Right atrium auricular region (tissue), 2 donors: ENCODE data around the gene HOXB9. TPM values are rescaled to one million over a fixed set of nuclear protein-coding genes. Genes with fewer than 3 reads are reported as not detected.
A peak's percentile ranks its signal among the peaks of the same experiment; 100 is the strongest.

Experiments used
- DNase-seq: peaks from one replicate; pipeline ENCODE4 v3.0.0-alpha.2; 2019; ENCODE audit warnings: low spot score
- H3K27ac ChIP-seq, 2 donors: fragments of 200-600 bp; sonication (generic); 1 replicate in 1 of 2; 2 replicates in 1 of 2; pipeline ENCODE4 v1.5.1; 2016 to 2019
- H3K27me3 ChIP-seq, 2 donors: fragments of 200-600 bp; sonication (generic); one replicate each; pipeline versions ENCODE4 v1.5.1 to v1.6.0; 2017 to 2019
- H3K36me3 ChIP-seq: fragments of 200-600 bp; sonication (generic); one replicate; pipeline ENCODE4 v1.5.1; 2016
- H3K4me1 ChIP-seq, 2 donors: fragments of 200-600 bp; sonication (generic); one replicate each; pipeline versions ENCODE4 v1.5.1 to v1.6.0; 2017 to 2019
- H3K4me3 ChIP-seq, 2 donors: fragments of 200-600 bp; sonication (generic); 1 replicate in 1 of 2; 2 replicates in 1 of 2; pipeline ENCODE4 v1.5.1; 2017 to 2019; ENCODE audit warnings: mild to moderate bottlenecking in 1 of 2, moderate library complexity in 1 of 2
- H3K9me3 ChIP-seq, 2 donors: fragments of 200-600 bp; sonication (generic); one replicate each; pipeline ENCODE4 v1.5.1; 2019
- CTCF ChIP-seq, 2 donors: fragments of 200-600 bp; sonication (generic); IDR thresholded peaks; one replicate each; pipeline ENCODE4 v1.5.1; 2019; ENCODE audit warnings: antibody characterized with exemption in 2 of 2
- total RNA-seq, 2 donors: library from RNA; depleted of rRNA; stranded (reverse); fragments of >200 nt; gene quantifications; one replicate each; pipeline ENCODE4 v1.1.0, GENCODE V29; 2016

Gene HOXB9
- total RNA-seq, 2 donors from 2014 or later, result not detected

GRCh38 chr17:48592057-48592514 lies 34.1 kb downstream of the HOXB9 start:
- TF ChIP-seq CTCF (IDR thresholded peaks at IDR 0.05), result no peak
- peaks cover 0 to 38% of the 10 kb centered on the region in 2 donors for H3K4me1 ChIP-seq
- no peaks in the 10 kb centered on the region for H3K36me3 ChIP-seq
- H3K9me3 ChIP-seq, result no peaks in the 10 kb centered on the region
- peaks cover 37 to 53% of the 10 kb centered on the region in 2 donors for H3K27me3 ChIP-seq
- peak overlapping the region in 1 of 2 donors; percentile 37 for H3K4me3 ChIP-seq
- DNase-seq, result no peak
- no peak overlapping the region for H3K27ac ChIP-seq

DNA sequence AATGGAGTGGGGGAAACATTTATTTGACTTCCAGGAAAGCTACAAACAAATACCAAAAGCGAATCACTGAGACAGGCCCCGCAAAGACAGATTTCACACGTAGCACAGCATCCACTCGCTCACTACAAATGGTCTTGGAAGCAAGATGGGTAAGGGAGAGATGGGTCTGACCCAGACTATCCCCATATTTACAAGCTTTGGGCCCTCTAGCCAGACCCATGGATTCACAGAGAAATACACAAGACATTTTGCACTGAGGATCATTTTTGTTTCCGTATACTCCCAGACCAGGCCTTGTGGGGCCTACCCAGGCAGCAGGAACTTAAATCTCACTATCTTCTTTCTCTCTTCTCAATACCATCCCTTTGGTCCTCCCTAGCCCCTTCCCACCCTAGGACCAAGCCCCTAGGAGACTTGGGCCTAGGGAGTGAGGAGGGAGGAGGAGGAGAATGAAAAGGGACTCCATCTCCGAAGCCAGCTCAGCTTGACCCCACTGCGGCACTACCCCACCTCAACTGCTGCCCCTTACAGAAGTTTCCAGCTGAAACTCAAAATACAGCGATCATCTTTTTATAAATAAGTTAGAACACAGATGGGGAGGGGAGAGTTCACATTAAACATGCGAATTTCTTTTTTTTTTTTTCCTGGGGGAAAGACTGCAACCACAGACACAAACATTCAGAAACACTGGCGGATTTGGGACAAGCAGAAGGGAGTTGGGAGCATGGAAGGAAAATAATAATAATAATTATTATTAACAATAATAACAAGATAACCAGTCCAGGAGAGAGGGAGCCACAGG lies 34.7 kb downstream of the HOXB9 start:
- no peak for TF ChIP-seq CTCF (IDR thresholded peaks at IDR 0.05)
- DNase-seq, result no peak

GRCh38 chr17:48590607-48591161 lies 35.5 kb downstream of the HOXB9 start:
- H3K9me3 ChIP-seq, result no peaks in the 10 kb centered on the region
- no peak overlapping the region for H3K27ac ChIP-seq
- peaks cover 0 to 38% of the 10 kb centered on the region in 2 donors for H3K4me1 ChIP-seq
- no peak overlapping the region for H3K4me3 ChIP-seq
- no peaks in the 10 kb centered on the region for H3K36me3 ChIP-seq
- TF ChIP-seq CTCF (IDR thresholded peaks at IDR 0.05), result no peak
- peaks cover 41 to 53% of the 10 kb centered on the region in 2 donors for H3K27me3 ChIP-seq
- no peak for DNase-seq

More for the DNA sequence above, 34.7 kb downstream of the HOXB9 start:
- Histone ChIP-seq H3K9me3 (no peaks in the 10 kb centered on the region), H3K36me3 (no peaks in the 10 kb centered on the region), H3K4me1 (peaks cover 0 to 38% of the 10 kb centered on the region in 2 donors), H3K27me3 (peaks cover 39 to 54% of the 10 kb centered on the region in 2 donors), H3K27ac (no peak overlapping the region), H3K4me3 (no peak overlapping the region)

GRCh38 chr17:48589831-48590606 lies 36.1 kb downstream of the HOXB9 start, which contains the start of gene HOXB3:
TSS of gene HOXB3 (minus strand) at chr17:48590241. CDS start at chr17:48552474, 37,767 bp downstream.
- DNase-seq, result no peak

More at GRCh38 chr17:48589831-48590606, 36.1 kb downstream of the HOXB9 start, which contains the start of gene HOXB3:
- Histone ChIP-seq H3K27ac (no peak within 1 kb of the TSS), H3K9me3 (no peaks in the 10 kb centered on the region), H3K36me3 (no peaks in the 10 kb centered on the region), H3K4me1 (peaks cover 0 to 44% of the 10 kb centered on the region in 2 donors), H3K27me3 (peaks cover 34 to 47% of the 10 kb centered on the region in 2 donors), H3K4me3 (no peak within 1 kb of the TSS)
- no peak for TF ChIP-seq CTCF (IDR thresholded peaks at IDR 0.05)
